A673 (cell line): Measurements from ENCODE around the gene CEP41. TPM values are rescaled to one million over a fixed set of nuclear protein-coding genes. Genes with fewer than 3 reads are reported as not detected.

Source experiments
- BruUV-seq: library from RNA; stranded (reverse); fragments of 400-500 nt; replicated peaks from 2 replicates; lab custom pipeline; 2021; lab: Mats Ljungman, UMichigan
- CTCF ChIA-PET: fragments of 300-600 bp; sonication (Branson Sonifier 250); formaldehyde crosslinking; loops from one replicate; lab custom pipeline; 2022; ENCODE audit warnings: antibody characterized with exemption; lab: Charles Lee
- POLR2A ChIA-PET: fragments of 300-600 bp; sonication (Branson Sonifier 250); formaldehyde crosslinking; loops from one replicate; lab custom pipeline; 2022; ENCODE audit warnings: antibody characterized with exemption; ENCODE audit not compliant: low non-redundant PET; lab: Charles Lee
- DNase-seq: peaks from one replicate; pipeline ENCODE4 v3.0.0-alpha.2; 2015; ENCODE audit warnings: low spot score
- H3K27ac ChIP-seq: fragments of 200-600 bp; sonication (generic); 2 replicates; pipeline ENCODE4 v1.5.1; 2016; ENCODE audit warnings: mixed run types, low read depth, mild to moderate bottlenecking, mixed read lengths, antibody characterized with exemption, low read length; ENCODE audit not compliant: poor library complexity, severe bottlenecking
- H3K27me3 ChIP-seq: fragments of 200-600 bp; sonication (generic); replicated peaks from 2 replicates; pipeline ENCODE4 v1.6.1; 2017; ENCODE audit warnings: mixed run types, low read depth, mild to moderate bottlenecking, mixed read lengths, antibody characterized with exemption, low read length; ENCODE audit not compliant: insufficient read depth, poor library complexity
- H3K36me3 ChIP-seq: fragments of 200-600 bp; sonication (generic); 2 replicates; pipeline ENCODE4 v1.6.1; 2016; ENCODE audit warnings: mixed run types, mild to moderate bottlenecking, mixed read lengths, antibody characterized with exemption, low read length; ENCODE audit not compliant: insufficient read depth, poor library complexity, severe bottlenecking
- H3K4me1 ChIP-seq: fragments of 200-600 bp; sonication (generic); 2 replicates; pipeline ENCODE4 v1.6.1; 2017; ENCODE audit warnings: mixed run types, mild to moderate bottlenecking, mixed read lengths, antibody characterized with exemption, low read length; ENCODE audit not compliant: insufficient read depth, poor library complexity, severe bottlenecking
- H3K4me3 ChIP-seq: fragments of 200-600 bp; sonication (generic); 2 replicates; pipeline ENCODE4 v1.5.1; 2016; ENCODE audit warnings: low read depth, mixed run types, mild to moderate bottlenecking, mixed read lengths, low read length; ENCODE audit not compliant: poor library complexity, severe bottlenecking
- H3K9me3 ChIP-seq: fragments of 200-600 bp; sonication (generic); 2 replicates; pipeline ENCODE4 v1.6.1; 2016; ENCODE audit warnings: mixed run types, low read depth, mild to moderate bottlenecking, mixed read lengths, antibody characterized with exemption, low read length; ENCODE audit not compliant: poor library complexity, severe bottlenecking
- CTCF ChIP-seq: fragments of 300-800, 200-600 bp; sonication (generic); conservative IDR thresholded peaks from 2 replicates; pipeline ENCODE4 v1.5.1; 2017; ENCODE audit warnings: low read depth, mild to moderate bottlenecking, antibody characterized with exemption, low read length, moderate library complexity, mixed read lengths
- EZH2 ChIP-seq: fragments of 200-600 bp; sonication (generic); IDR thresholded peaks from 2 replicates; pipeline ENCODE4 v1.6.1; 2017; ENCODE audit warnings: borderline replicate concordance, low read depth, mild to moderate bottlenecking, mixed read lengths, antibody characterized with exemption, low read length; ENCODE audit not compliant: poor library complexity, severe bottlenecking
- intact Hi-C: fragments of 100-400 bp; cut with micrococcal nuclease; formaldehyde crosslinking; loops from one replicate; pipeline ENCODE4 v1.10.0; 2022; ENCODE audit not compliant: unreplicated experiment
- total RNA-seq: library from RNA; stranded (reverse); gene quantifications from 2 replicates; pipeline ENCODE4 v1.2.3, GENCODE V29; 2021

The CEP41 gene
- total RNA-seq, 1 experiment from 2014 or later, result 25.7 TPM

DNA sequence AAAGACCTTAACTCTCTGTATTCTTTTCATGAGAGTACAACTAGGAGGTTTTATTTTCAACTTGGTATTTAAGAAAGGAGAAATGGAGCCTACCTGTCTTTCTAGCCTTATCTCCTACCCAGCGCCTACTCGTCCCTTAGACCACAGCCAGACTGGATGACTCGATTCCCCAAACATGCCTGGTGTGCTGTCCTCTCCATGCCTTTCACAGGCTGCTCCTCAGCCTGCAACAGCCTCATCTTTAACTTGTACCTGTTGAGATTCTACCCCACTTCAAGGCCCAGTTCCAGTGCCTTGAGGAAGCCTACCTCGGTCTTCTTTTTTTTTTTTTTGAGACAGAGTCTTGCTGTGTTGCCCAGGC lies 31.1 kb downstream of the CEP41 start:
- POLR2A ChIA-PET, result no interaction called here
- intact Hi-C loops, result no loop called here
- TF ChIP-seq EZH2 (no peak), CTCF (no peak)
- Histone ChIP-seq H3K4me3 (no peak overlapping the region), H3K9me3 (no peaks in the 10 kb centered on the region), H3K36me3 (no peaks in the 10 kb centered on the region), H3K27me3 (no peaks in the 10 kb centered on the region), H3K4me1 (no peaks in the 10 kb centered on the region), H3K27ac (no peak overlapping the region)
- CTCF ChIA-PET, result no interaction called here
- no TSS peak for BruUV-seq
- DNase-seq, result no peak

- TF ChIP-seq CTCF (no peak), EZH2 (no peak)
- intact Hi-C loops, result no loop called here
- ChIA-PET CTCF (no interaction called here), POLR2A (no interaction called here)
- BruUV-seq, result no TSS peak
- Histone ChIP-seq H3K27ac (no peak overlapping the region), H3K4me3 (no peak overlapping the region), H3K27me3 (no peaks in the 10 kb centered on the region), H3K4me1 (no peaks in the 10 kb centered on the region), H3K36me3 (no peaks in the 10 kb centered on the region), H3K9me3 (no peaks in the 10 kb centered on the region)
- no peak for DNase-seq
These were observed 31.6 kb downstream of the CEP41 start for GRCh38 chr7:130409067-130409711.

GRCh38 chr7:130405003-130405402 lies 35.8 kb downstream of the CEP41 start:
- no peak for TF ChIP-seq CTCF
- no peak for TF ChIP-seq EZH2
- H3K4me1 ChIP-seq, result no peaks in the 10 kb centered on the region
- CTCF ChIA-PET, result no interaction called here
- intact Hi-C loops, result no loop called here
- H3K9me3 ChIP-seq, result no peaks in the 10 kb centered on the region
- no peak for DNase-seq
- no peaks in the 10 kb centered on the region for H3K27me3 ChIP-seq
- H3K4me3 ChIP-seq, result no peak overlapping the region
- BruUV-seq, result no TSS peak
- H3K27ac ChIP-seq, result no peak overlapping the region
- POLR2A ChIA-PET, result no interaction called here
- H3K36me3 ChIP-seq, result peaks cover 3% of the 10 kb centered on the region
